Glomerular endothelial cell (primary cell): Measurements from ENCODE around the gene TAS1R1. TPM values are rescaled to one million over a fixed set of nuclear protein-coding genes. Genes with fewer than 3 reads are reported as not detected.

ENCODE experiments used
- DNase-seq: peaks from one replicate; pipeline ENCODE4 v3.0.0-alpha.2; 2011; ENCODE audit warnings: low read depth, low spot score; ENCODE audit errors: extremely low read depth
- total RNA-seq: library from RNA; depleted of rRNA; stranded (reverse); fragments of >200 nt; gene quantifications from 2 replicates; pipeline ENCODE4 v1.2.3, GENCODE V29; 2015

The TAS1R1 gene
- total RNA-seq = not detected in 2 replicates

DNA sequence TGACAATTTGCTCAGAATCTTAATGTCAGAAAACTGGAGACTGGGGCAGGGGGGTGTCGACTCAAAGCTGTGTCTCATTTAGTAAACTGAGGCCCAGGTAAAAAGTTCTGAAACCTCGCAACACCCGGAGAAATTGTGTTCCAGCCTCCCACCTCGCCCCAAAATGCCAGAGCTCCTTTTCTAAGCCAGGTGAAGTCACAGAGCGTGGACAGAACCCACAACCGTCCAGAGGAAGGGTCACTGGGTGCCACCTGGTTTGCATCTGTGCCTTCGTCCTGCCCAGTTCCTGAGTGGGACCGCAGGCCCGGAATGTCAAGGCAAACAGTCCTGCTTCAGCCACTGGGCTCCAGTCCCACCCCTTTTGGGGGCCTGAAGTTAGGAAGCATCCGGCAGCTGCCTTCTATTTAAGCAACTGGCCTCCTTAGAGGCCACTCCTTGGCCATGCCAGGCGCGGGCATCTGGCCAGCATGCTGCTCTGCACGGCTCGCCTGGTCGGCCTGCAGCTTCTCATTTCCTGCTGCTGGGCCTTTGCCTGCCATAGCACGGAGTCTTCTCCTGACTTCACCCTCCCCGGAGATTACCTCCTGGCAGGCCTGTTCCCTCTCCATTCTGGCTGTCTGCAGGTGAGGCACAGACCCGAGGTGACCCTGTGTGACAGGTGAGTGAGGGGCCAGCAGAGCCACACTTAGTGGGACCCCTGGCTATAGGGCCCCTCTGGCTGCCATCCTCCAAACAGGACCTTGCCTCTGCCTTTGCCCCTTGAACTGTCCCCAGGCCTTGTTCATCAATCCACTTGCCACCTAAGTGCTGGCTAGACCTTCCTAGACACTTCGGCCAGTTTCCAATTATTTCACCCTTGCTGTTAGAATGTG is at the start of gene TAS1R1:
Gene TAS1R1 (plus strand): TSS at position 401 of the 872 bp plus-strand sequence. CDS start 67 bp downstream, at position 468.
- no peak for DNase-seq

DNA sequence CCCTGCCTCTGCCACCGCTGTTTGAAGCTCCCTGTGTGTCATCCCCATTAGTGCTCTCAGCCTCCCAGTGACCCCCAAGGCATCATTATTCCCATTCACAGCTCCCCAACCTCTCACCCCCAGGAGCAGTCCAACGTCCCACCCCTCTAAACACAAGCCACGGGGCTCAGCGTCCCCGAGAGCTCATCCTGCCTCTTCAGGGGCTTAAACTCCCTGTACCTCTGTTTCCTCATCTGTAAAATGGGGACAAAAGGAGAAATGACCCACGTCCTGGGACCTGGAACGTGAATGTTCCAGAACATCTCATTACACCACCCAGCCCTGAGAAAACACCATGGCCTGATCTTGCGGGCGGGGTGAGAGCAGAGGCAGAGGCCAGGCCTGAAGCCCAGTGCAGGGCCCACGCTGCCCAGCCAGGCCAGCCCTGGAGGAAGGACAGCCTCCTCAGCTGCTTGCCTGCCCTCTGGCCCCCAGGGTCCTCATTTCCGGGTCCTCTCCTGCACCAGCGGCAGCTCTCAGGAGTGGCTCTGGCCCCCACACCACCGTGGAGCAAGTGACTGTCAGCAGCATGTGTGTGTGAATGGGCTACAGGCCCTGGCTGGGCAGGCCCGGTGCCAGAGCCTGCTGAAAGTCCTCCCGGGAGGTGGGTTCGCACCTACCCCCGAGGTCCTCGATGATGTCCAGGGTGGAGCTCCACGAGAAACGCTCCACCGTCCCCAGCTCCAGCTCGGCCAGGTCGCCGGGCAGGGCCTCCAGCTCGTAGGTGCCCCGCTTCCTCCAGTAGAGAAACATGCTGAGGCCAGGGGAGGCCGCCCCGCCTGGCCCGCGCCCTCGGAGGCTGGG is 49.5 kb upstream of the TAS1R1 start:
- no peak for DNase-seq

DNA sequence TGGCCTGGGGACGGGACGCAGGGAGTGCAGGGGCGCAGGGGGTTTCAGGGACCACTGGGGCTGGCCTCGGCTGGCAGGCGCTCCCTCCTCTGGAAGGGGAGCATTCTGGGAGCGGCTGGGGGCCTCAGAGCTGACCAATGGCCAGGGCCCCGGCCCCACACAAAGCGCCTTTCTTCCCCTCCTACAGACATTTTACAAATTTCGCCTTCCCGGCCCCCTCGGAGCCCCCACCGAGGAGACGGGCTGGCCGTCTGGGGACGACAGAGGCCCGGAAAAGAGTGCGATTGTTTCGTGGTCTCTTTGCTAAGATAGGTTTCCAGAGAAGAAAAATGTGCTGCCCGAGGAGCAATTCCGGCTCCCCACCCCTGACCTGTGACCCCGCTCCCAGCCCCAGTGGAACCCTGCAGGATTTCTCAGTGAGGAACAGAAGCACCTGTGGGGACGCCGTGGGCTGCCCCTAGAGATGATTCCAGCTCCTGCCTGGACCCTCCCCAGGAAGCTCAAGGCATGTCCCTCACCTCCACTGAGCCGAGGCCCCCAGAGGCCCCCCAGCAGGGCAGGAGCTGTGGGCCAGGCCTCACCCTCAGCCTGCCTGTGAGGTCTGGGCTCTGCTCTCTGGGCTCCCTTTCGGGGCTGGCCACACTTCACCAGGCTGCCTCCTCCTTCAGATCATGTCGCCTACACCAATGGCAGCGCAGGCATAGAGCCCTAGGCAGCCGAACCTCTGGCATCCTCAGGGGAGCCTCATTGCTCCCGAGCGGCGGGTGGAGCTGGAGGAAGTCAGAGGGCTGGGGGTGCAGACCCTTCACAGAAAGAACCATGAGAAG is 48.7 kb upstream of the TAS1R1 start:
- no peak for DNase-seq

DNA sequence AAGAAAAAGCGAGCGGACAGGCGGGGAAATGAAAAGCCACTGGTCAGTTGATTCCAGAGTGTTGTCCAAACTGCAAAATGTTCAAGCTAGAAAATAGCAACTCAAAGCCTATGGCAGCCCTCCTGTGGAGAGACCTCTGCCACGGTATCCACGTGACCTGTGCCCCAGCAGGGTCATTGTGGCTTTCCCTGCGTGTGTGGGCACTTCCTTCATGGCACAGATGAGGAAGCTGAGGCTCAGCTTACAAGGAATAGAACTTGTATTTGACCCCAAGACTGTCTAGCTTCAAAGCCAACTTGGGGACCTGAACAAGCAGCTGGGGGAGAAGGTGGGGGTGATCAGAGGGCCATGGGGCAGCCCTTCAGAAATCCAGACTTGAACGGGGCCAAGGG is 48.1 kb upstream of the TAS1R1 start:
- no peak for DNase-seq

DNA sequence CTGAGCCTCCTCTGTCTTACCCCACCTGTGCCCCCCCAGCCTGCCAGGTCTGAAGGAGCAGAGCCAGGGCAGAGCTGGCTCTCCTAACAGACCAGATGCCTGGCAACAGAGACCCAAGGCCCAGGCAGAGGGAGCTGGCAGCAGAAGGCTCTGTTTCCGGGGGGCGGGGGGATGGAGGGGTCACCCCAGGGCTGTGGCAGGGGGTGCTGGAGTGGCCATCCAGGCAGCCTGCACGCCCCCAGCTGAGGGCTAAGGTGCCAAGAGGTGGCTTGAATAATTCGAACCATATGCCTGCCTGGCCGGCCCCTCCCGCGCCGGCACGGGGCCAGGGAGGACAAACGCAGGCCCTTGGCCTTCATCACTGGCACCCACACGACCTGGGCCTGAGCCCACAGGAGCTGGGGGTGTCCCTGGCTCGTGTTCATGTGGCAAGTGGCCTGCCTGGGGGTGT is 47.6 kb upstream of the TAS1R1 start:
- no peak for DNase-seq

DNA sequence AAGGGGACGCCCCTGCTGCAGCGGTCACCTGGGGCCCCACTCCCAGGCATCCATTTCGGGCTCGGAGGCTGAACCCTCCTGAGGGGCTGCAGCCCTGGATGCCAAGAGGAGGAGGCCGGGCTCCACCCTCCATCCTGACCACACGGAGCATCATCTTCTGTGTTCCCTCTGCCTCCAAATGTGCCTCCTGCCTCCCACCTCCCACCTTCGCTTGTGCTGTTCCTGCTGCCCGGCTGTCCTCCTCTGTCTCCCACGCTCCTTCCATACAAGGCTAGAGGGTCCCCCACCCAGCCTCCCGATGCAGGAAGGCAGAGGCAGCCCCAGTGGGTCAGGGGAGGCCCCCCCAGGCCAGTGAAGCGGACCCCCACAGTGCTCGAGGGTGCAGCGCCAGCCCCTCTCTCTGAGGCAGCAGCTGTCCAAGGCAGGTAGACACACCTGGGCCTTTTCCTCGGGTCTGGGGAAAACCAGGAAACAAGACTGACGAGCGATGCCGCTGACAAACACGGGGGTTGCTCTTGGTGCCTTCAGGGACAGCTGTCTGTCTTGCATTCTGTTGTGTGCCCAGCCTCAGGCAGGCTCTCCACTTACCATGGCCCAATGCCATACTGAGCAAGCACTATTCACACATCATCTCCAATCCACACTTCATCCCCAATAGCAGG is 46.8 kb upstream of the TAS1R1 start:
- no peak for DNase-seq

DNA sequence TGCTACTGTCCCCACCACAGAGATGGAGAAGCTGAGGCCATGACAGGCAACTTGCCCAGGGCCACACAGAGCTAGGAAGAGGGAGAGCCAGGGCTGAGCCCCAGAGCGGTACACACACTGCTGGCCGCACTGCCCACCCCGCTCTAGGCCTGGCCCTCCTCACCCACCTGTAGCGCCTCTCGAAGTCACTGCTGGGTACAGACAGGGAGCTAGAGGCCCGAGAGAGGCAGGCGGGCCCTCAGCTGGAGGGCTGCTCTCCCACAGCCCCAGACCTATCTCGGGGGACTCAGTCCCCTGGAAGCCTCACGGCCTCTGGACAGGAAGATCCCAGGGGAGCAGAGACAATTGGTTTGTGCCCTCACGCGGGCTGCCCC is 46.3 kb upstream of the TAS1R1 start:
- no peak for DNase-seq

DNA sequence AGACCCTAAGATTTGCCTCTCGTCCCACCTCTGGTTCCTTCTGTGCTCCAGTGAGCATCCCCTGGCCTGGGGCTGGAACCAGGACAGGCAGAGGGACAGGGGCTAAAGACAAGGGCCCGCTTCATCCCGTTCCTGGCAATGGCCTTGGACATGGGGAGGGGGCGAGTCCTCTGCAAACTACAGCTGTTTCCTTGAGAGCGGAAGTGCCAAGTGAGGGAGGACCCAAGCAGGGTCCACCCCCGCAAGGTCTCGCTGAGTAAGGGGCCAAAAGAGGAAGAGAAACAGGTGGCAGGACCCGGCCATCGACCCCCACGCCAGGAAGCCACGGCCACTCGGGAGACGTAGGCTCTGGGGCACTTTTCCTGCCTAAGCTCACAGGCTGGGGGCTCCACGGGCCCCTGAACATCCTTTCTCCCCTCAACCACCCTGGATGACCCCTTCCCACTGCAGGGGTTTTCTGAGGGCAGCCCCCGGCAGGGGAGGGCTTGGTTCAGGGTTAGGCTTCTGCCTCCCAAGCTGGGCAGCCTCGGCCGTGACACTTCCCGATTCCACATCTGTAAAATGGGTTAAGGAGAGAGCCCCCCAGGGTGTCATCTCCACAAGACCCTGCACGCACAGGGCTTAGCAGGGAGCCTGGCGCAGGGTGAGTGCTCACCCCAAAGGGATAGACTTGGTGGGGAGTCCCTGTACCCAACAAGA is 45.7 kb upstream of the TAS1R1 start:
- no peak for DNase-seq

DNA sequence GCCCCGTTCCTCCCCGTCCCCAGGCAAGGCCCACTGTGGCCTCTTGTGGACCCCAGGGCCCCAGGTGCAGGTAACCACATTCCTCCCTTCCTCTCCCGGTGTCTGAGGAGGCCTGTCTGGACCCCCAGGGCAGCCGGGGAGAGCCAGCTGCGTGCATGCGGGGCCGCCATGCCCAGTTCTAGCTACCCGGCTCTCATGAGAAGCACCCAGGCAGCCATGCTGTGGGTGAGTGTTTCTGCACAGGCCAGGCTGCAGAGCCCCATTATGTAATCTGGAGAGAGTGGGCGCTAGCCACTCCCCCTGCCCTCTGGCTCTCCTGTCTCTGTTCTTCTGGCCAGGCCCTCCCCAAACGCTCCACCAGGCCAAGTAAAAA is 45.2 kb upstream of the TAS1R1 start:
- no peak for DNase-seq

DNA sequence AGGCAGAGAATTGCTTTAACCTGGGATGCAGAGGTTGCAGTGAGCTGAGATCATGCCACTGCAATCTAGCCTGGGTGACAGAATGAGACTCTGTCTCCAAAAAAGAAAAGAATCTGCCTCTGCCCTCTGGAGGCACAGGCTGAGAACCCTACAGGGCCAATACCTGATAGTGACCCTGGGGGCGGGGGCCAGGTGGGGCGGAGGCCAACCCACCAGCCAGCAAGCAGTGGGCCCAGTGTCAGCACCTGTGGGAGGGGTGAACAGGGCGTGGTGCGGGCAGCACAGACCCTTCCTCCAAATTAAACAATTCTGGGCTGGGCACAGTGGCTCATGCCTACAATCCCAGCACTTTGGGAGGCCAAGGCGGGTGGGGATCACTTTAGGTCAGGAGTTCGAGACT is 44.6 kb upstream of the TAS1R1 start:
- DNase-seq = no peak

DNA sequence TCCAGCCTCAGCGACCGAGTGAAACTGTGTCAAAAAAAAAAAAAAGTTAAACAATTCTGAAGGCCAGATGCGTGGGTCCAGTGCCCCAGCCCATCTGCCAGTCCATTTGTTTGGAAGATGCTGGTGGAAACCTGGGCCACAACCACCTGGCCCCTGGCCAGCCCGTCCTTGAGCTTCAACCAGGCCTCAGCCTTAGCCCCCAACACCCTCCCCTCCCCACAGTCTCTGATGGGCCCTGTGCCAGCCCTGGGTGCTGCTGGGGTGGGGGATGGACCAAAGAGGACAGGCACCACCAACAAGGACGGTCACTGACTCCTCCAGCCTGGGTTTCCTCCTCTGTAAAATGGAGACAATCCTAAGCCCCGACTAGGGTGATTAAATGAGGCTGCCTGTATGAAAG is 44.1 kb upstream of the TAS1R1 start:
- DNase-seq = no peak

DNA sequence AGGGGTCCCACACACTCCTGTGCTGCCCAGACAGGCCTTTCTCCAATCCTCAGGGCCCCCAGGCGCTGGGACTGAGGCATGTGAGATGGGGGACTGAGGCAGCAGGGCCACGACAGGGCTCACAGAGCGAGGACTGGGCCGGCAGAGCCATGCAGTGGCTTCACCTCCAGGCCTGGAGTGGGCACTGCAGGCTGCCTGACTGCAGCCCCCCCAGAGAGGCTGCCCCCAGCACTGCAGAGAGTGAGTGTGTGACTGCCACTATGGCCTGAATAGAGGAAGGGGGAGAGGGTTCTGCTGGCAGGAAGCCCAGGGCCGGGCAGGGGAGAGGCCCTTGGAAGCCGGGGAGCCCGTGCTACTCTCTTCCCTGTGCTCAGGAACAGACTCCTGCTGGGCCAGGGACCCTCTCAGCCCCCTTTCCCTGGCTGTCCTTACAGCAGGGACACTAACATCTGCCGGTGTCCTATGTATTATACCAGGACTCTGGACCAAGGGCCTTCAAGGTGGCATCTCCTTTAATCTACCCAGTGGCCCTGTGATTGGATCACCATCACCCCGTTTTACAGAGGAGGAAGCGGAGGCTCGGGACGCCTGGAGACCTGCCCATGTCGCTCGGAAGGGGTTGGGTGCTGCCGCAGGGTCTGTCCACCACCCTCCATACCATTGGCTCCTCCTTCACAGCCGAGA is 43.4 kb upstream of the TAS1R1 start:
- DNase-seq = no peak

DNA sequence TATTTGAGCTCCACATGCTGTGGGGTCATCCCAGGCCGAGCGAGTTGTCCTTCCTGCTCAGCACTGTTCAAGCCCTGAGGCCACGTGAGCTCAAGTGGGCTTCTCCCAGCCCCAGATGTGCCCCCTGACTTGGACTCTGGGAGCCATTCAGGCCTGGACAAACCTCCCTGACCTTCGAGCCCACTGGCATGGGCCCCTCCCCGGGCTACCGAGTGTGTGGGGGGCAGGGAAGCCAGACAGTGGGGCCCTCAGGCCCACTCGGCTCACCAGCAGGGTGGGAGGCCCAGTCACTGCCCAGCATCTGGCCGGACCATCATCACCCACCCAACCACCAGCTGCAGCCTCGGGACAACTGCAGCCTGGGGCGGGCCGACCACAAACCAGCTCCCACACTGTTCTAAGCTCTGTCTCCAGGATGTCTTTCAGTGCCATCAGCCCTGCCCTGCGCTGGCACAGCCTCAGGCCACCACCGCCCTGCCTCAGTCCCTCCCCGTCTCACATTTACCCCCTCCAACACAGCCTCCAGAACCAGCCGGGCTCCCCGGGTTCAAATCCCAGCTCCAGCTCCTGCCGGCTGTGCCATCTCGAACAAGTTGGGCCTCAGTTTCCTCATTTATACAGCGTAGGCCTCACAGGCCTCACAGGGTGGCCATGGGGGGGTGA is 42.7 kb upstream of the TAS1R1 start:
- DNase-seq = no peak

DNA sequence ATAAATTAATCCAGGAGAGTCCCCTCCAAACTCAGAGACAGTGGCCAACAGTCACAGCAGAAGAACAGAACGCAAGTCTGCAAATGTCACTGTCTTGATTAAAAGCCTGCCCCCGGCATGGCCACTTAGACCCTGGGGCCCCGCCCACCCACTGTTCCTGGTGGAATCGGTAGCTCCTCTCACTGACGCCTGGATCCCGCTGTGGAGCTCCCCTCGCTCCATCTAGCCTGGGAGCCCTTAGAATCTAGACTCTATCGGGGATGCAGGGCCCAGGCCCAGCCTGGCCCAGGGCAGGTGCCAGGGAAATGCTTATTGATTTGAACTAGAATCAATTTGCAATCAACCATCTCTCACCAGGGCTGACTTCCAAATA is 42.2 kb upstream of the TAS1R1 start:
- no peak for DNase-seq

DNA sequence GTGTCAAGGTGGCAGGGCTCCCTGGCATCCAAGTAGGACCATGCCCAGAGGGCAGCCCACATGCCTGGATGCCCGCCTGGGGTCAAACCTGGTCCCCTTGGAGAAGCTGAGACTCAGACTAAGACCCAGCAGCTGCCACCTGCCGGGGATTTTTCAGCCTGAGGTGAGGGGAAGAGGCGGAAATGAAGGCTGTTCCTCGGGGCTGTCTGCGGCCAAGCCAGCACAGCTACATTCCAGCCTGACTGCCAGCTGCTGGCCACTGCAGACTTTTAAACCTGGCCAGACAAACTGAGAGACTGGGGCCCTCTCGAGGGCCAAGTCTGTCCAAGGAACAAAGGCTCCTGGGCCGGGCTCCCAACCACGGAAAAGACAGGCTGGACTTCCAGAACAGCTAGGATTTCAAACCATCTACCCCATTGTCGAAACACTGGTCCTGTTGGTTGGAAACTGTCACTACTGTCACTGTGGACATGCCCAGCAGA is 41.7 kb upstream of the TAS1R1 start:
- DNase-seq = no peak

DNA sequence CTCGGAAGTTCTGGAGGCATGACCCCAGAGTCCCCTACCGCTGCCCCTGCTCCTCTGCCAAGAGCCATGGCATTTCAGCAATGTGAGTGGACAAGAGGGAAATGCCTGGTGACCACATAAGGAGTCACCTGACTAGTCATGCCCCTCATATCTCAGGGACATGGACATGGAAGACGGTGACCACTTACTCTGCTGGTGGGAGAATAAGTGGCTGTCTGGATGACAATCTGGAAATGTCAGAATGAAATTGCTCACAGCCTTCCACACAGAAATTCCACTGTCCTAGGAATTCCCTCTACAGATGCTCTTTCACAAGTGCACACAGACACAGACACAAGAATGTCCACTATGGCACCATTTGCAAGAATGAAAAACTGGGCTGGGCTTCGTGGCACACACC is 39.3 kb upstream of the TAS1R1 start:
- no peak for DNase-seq

DNA sequence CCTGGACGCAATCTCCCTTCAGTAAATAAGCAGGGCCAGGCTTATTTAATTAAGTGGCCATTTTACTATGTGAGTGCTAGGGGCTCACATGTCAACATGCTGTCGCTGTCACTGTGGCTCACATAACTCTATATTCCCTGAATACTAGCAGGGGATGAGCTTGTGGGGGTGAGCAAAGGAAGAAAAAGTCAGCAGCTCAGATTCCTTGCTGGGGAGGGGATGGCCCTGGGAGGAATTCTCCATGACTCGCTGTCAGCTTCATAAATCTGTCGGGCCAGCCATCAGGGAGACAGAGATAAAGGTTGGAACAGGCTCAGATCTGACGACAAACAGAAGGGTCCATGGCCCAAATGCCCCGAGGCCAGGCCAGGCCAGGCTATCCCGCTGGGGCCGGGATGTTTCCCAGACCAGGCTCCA is 37.7 kb upstream of the TAS1R1 start:
- DNase-seq = no peak

DNA sequence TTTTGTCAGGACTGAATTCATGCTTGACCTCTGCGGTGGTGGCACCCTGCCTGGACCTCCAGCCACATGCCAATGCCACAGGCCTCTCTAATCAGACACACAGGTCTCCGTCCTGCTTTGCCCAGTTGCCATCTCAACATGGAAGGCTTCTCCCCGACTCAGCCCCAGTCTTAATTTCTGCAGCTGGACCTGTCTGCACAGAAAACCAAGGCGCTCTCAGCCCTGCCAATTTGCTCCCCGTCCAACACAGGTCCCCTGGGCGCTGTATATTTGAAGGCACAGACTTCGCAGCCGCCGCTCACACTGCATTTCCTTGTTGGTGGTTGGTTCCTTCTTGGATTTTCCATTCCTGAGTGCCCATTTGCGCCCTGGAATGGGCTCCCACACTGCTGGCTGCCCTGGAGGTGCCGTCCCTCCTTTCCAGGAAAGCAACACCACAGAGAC is 35.6 kb upstream of the TAS1R1 start:
- no peak for DNase-seq
